ENCODE results near the gene POU1F1. TPM values are rescaled to one million over a fixed set of nuclear protein-coding genes. Genes with fewer than 3 reads are reported as not detected.

Gene POU1F1
- total RNA-seq, 1 experiment from 2014 or later, result not detected

DNA sequence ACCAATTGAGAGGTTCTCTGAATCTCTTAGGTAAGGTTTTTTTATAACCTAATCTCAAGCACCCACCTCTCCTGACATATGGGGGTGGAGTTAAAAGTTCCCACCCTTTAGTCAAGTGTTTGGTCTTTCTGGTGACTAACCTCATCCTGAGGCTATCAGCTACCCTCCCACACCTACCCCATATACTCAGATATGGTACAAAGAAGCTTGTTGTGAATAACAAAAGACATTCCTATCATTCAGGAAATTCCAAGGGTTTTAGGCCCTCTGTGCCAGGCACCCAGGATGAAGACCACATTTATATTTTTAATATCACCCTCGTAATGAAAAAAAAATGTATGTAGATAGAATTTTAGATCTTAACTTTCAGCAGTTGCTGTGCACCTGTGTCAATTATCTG is 40.3 kb downstream of the POU1F1 start:
- Mint-ChIP-seq H3K4me3 (no peak overlapping the region), H3K27ac (no peak overlapping the region), H3K9me3 (peaks cover 7% of the 10 kb centered on the region), H3K36me3 (peaks cover 26% of the 10 kb centered on the region), H3K4me1 (peaks cover 27% of the 10 kb centered on the region), H3K27me3 (ENCODE audit: low read depth) (no peaks in the 10 kb centered on the region)
- ATAC-seq, result peak; percentile 44; the same call in 1 of the 2 replicates
- TF ChIP-seq ZBTB21 (CRISPR knock-in tag; IDR thresholded peaks at IDR 0.05; ENCODE audit: borderline replicate concordance), result no peak
- TF ChIP-seq ZNF671 (CRISPR knock-in tag; IDR thresholded peaks at IDR 0.05), result no peak
- TF ChIP-seq, protein P1, sequence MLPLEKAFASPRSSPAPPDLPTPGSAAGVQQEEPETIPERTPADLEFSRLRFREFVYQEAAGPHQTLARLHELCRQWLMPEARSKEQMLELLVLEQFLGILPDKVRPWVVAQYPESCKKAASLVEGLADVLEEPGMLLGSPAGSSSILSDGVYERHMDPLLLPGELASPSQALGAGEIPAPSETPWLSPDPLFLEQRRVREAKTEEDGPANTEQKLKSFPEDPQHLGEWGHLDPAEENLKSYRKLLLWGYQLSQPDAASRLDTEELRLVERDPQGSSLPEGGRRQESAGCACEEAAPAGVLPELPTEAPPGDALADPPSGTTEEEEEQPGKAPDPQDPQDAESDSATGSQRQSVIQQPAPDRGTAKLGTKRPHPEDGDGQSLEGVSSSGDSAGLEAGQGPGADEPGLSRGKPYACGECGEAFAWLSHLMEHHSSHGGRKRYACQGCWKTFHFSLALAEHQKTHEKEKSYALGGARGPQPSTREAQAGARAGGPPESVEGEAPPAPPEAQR (CRISPR knock-in tag; IDR thresholded peaks at IDR 0.05), result no peak
- TF ChIP-seq MYBL2 (CRISPR knock-in tag; IDR thresholded peaks at IDR 0.05), result no peak
- TF ChIP-seq, protein P2, sequence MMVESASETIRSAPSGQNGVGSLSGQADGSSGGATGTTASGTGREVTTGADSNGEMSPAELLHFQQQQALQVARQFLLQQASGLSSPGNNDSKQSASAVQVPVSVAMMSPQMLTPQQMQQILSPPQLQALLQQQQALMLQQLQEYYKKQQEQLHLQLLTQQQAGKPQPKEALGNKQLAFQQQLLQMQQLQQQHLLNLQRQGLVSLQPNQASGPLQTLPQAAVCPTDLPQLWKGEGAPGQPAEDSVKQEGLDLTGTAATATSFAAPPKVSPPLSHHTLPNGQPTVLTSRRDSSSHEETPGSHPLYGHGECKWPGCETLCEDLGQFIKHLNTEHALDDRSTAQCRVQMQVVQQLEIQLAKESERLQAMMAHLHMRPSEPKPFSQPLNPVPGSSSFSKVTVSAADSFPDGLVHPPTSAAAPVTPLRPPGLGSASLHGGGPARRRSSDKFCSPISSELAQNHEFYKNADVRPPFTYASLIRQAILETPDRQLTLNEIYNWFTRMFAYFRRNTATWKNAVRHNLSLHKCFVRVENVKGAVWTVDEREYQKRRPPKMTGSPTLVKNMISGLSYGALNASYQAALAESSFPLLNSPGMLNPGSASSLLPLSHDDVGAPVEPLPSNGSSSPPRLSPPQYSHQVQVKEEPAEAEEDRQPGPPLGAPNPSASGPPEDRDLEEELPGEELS (CRISPR knock-in tag; IDR thresholded peaks at IDR 0.05), result no peak
- TF ChIP-seq, protein P3, sequence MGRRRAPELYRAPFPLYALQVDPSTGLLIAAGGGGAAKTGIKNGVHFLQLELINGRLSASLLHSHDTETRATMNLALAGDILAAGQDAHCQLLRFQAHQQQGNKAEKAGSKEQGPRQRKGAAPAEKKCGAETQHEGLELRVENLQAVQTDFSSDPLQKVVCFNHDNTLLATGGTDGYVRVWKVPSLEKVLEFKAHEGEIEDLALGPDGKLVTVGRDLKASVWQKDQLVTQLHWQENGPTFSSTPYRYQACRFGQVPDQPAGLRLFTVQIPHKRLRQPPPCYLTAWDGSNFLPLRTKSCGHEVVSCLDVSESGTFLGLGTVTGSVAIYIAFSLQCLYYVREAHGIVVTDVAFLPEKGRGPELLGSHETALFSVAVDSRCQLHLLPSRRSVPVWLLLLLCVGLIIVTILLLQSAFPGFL (CRISPR knock-in tag; IDR thresholded peaks at IDR 0.05; ENCODE audit: borderline replicate concordance), result no peak
- no peak for TF ChIP-seq KAT7 (CRISPR knock-in tag; IDR thresholded peaks at IDR 0.05; ENCODE audit: borderline replicate concordance)
- TF ChIP-seq, protein P4, sequence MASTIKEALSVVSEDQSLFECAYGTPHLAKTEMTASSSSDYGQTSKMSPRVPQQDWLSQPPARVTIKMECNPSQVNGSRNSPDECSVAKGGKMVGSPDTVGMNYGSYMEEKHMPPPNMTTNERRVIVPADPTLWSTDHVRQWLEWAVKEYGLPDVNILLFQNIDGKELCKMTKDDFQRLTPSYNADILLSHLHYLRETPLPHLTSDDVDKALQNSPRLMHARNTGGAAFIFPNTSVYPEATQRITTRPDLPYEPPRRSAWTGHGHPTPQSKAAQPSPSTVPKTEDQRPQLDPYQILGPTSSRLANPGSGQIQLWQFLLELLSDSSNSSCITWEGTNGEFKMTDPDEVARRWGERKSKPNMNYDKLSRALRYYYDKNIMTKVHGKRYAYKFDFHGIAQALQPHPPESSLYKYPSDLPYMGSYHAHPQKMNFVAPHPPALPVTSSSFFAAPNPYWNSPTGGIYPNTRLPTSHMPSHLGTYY (CRISPR knock-in tag; IDR thresholded peaks at IDR 0.05), result no peak
- CTCF ChIA-PET, result no interaction called here
- DNase-seq (ENCODE audit: low spot score), result no peak
- POLR2A ChIA-PET, result interaction anchor here (1.4 kb wide), 1 partner anchor 9 kb away, joined by 4 read pairs; the partner anchor contains the start of gene CHMP2B

DNA sequence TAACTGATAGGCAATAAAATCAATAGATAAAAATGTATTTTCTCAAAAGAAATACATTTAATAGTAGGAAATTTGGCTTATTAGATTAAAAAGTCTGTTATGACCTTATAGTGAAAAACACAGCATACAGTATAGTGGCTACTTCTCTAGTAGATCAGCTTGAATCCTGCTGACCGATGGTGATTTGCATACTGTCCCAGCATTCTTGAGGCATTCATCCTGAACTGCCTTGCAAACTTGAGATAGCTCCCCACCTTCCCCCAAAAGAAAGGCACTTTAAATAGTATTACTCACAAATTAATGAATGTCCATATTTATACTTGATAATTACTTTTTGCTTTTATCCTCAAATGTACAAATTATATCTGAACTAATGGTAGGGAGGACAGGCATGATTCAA is 42.6 kb downstream of the POU1F1 start:
- peaks cover 7% of the 10 kb centered on the region for H3K9me3 Mint-ChIP-seq
- CTCF ChIA-PET, result no interaction called here
- H3K4me3 Mint-ChIP-seq, result no peak overlapping the region
- peaks cover 21% of the 10 kb centered on the region for H3K36me3 Mint-ChIP-seq
- peaks cover 42% of the 10 kb centered on the region for H3K4me1 Mint-ChIP-seq
- DNase-seq (ENCODE audit: low spot score) (no peak), ATAC-seq (peak; percentile 77)
- POLR2A ChIA-PET, result no interaction called here
- no peaks in the 10 kb centered on the region for H3K27me3 Mint-ChIP-seq (ENCODE audit: low read depth)
- no peak overlapping the region for H3K27ac Mint-ChIP-seq
- TF ChIP-seq, protein P5, sequence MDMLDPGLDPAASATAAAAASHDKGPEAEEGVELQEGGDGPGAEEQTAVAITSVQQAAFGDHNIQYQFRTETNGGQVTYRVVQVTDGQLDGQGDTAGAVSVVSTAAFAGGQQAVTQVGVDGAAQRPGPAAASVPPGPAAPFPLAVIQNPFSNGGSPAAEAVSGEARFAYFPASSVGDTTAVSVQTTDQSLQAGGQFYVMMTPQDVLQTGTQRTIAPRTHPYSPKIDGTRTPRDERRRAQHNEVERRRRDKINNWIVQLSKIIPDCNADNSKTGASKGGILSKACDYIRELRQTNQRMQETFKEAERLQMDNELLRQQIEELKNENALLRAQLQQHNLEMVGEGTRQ (CRISPR knock-in tag; IDR thresholded peaks at IDR 0.05), result no peak
- TF ChIP-seq, protein P2 (CRISPR knock-in tag; IDR thresholded peaks at IDR 0.05), result no peak
- TF ChIP-seq, protein P6, sequence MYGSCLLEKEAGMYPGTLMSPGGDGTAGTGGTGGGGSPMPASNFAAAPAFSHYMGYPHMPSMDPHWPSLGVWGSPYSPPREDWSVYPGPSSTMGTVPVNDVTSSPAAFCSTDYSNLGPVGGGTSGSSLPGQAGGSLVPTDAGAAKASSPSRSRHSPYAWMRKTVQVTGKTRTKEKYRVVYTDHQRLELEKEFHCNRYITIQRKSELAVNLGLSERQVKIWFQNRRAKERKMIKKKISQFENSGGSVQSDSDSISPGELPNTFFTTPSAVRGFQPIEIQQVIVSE (CRISPR knock-in tag; IDR thresholded peaks at IDR 0.05; ENCODE audit: borderline replicate concordance), result no peak
- TF ChIP-seq, protein P7, sequence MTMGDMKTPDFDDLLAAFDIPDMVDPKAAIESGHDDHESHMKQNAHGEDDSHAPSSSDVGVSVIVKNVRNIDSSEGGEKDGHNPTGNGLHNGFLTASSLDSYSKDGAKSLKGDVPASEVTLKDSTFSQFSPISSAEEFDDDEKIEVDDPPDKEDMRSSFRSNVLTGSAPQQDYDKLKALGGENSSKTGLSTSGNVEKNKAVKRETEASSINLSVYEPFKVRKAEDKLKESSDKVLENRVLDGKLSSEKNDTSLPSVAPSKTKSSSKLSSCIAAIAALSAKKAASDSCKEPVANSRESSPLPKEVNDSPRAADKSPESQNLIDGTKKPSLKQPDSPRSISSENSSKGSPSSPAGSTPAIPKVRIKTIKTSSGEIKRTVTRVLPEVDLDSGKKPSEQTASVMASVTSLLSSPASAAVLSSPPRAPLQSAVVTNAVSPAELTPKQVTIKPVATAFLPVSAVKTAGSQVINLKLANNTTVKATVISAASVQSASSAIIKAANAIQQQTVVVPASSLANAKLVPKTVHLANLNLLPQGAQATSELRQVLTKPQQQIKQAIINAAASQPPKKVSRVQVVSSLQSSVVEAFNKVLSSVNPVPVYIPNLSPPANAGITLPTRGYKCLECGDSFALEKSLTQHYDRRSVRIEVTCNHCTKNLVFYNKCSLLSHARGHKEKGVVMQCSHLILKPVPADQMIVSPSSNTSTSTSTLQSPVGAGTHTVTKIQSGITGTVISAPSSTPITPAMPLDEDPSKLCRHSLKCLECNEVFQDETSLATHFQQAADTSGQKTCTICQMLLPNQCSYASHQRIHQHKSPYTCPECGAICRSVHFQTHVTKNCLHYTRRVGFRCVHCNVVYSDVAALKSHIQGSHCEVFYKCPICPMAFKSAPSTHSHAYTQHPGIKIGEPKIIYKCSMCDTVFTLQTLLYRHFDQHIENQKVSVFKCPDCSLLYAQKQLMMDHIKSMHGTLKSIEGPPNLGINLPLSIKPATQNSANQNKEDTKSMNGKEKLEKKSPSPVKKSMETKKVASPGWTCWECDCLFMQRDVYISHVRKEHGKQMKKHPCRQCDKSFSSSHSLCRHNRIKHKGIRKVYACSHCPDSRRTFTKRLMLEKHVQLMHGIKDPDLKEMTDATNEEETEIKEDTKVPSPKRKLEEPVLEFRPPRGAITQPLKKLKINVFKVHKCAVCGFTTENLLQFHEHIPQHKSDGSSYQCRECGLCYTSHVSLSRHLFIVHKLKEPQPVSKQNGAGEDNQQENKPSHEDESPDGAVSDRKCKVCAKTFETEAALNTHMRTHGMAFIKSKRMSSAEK (CRISPR knock-in tag; IDR thresholded peaks at IDR 0.05; ENCODE audit: borderline replicate concordance), result no peak
- TF ChIP-seq NFYB (CRISPR knock-in tag; conservative IDR thresholded peaks at IDR 0.05; ENCODE audit: low read depth) (no peak), NFE2L1 (CRISPR knock-in tag; IDR thresholded peaks at IDR 0.05) (no peak), TEAD1 (CRISPR knock-in tag; IDR thresholded peaks at IDR 0.05) (no peak), SMAD4 (CRISPR knock-in tag; IDR thresholded peaks at IDR 0.05) (no peak), ZBTB21 (CRISPR knock-in tag; IDR thresholded peaks at IDR 0.05; ENCODE audit: borderline replicate concordance) (no peak)
- TF ChIP-seq, protein P8, sequence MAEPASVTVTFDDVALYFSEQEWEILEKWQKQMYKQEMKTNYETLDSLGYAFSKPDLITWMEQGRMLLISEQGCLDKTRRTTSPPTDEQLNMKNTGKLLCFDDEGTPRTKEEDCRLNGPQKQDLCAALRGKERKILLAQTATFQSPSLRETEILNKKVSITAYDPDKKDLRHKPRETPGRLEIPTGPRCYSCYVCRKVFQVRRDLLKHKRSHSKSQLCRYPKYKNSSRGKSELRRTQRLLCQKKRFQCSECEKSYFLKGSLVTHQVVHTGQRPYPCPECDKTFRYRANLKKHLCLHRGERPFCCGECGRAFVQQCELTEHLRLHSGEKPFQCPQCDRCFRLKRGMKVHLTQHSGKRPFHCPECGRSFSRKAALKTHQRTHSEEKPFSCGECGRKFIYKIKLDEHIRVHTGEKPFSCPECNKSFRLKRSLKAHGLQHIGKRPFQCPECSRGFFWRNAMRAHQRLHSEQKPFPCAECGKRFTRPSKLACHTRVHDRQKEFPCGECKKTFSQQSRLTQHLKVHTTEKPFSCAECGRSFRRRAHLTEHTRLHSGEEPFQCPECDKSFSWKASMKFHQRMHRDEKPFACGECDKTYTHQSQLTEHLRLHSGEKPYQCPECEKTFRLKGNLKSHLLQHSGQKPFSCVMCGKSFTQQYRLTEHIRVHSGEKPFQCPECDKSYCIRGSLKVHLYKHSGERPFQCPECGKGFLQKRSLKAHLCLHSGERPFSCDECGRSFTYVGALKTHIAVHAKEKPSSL (CRISPR knock-in tag; conservative IDR thresholded peaks at IDR 0.05), result no peak
- TF ChIP-seq, protein P9, sequence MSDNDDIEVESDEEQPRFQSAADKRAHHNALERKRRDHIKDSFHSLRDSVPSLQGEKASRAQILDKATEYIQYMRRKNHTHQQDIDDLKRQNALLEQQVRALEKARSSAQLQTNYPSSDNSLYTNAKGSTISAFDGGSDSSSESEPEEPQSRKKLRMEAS (CRISPR knock-in tag; IDR thresholded peaks at IDR 0.05), result no peak

All from WTC11 (cell line).